GM12891 (cell line): ENCODE results near the gene ABCG1.

Experiments
- PAX5 ChIP-seq: IDR thresholded peaks from 2 replicates; pipeline ENCODE4 v1.6.1; 2011; ENCODE audit warnings: low read length, moderate library complexity, mild to moderate bottlenecking; ENCODE audit not compliant: insufficient read depth, severe bottlenecking
- POLR2A ChIP-seq: IDR thresholded peaks from 2 replicates; pipeline ENCODE4 v1.6.1; 2011; ENCODE audit warnings: low read depth, low read length, control low read depth
- POLR2AphosphoS5 ChIP-seq: IDR thresholded peaks from 2 replicates; pipeline ENCODE4 v1.6.1; 2011; ENCODE audit warnings: low read depth, low read length, control low read depth
- SPI1 ChIP-seq: IDR thresholded peaks from 2 replicates; pipeline ENCODE4 v1.6.1; 2011; ENCODE audit warnings: low read depth, low read length, control low read depth
- TAF1 ChIP-seq: IDR thresholded peaks from 2 replicates; pipeline ENCODE4 v1.6.1; 2011; ENCODE audit warnings: low read depth, low read length, control low read depth

DNA sequence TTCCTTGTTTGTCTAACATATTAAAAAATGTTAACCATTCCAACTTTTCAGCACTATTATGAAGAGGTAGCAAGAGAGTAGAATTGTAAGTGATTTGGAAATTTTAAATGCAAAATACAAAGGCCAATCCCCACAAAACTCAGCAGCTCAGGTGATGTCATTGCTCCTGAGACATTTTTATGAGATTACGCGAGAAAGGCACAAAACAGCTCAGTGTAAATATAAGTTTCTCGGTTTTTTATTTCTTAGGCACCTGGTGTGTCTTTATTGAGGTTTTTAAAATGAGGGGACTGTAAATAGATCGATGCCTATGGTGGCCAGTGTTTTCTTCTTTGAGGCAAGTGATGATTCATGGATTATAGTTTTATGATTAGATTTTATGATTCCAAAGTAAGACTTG lies 6.1 kb downstream of the ABCG1 start:
- no peak for TF ChIP-seq POLR2A
- TF ChIP-seq TAF1 = no peak
- TF ChIP-seq POLR2AphosphoS5 = no peak
- TF ChIP-seq PAX5 = no peak
- no peak for TF ChIP-seq SPI1
